HCT116 (cell line): ENCODE results near the gene LTV1. TPM values are rescaled to one million over a fixed set of nuclear protein-coding genes. Genes with fewer than 3 reads are reported as not detected.

ENCODE experiments used
- ATAC-seq: fragments of 200-7000 bp; cut with Tn5 transposase; 2 replicates; pipeline ENCODE4 v1.9.1; 2020; ENCODE audit warnings: mild to moderate bottlenecking, moderate library complexity
- BruUV-seq: library from RNA; stranded (reverse); fragments of 400-500 nt; replicated peaks from 2 replicates; lab custom pipeline; 2021; lab: Mats Ljungman, UMichigan
- CTCF ChIA-PET: fragments of 300-600 bp; sonication (Branson Sonifier 250); formaldehyde crosslinking; loops from one replicate; lab custom pipeline; 2021; ENCODE audit warnings: antibody characterized with exemption; lab: Charles Lee
- POLR2A ChIA-PET: fragments of 300-600, 350-600 bp; sonication (Branson Sonifier 250); formaldehyde crosslinking; loops from one replicate; lab custom pipeline; 2021; ENCODE audit warnings: antibody characterized with exemption; lab: Charles Lee
- RAD21 ChIA-PET, 2 experiments: fragments of 300-600 bp; sonication (Branson Sonifier 250); formaldehyde crosslinking; loops; one replicate each; lab custom pipeline; 2023; ENCODE audit warnings: low total read pairs in 2 of 2; ENCODE audit not compliant: uncharacterized antibody in 2 of 2, unreplicated experiment in 2 of 2, low non-redundant PET in 1 of 2; lab: Charles Lee
- DNase-seq: peaks from one replicate; pipeline ENCODE4 v3.0.0-alpha.2; 2010; ENCODE audit warnings: low read depth, low spot score
- H2AFZ ChIP-seq: fragments of 200-600 bp; shearing (Covaris generic), sonication (generic); 2 replicates; pipeline ENCODE4 v1.6.1; 2017; ENCODE audit warnings: low read depth, mixed run types, mixed read lengths, antibody characterized with exemption, low read length; ENCODE audit not compliant: poor library complexity, severe bottlenecking
- H3K27ac ChIP-seq: 2 replicates; pipeline ENCODE4 v1.5.1; 2012; ENCODE audit warnings: low read depth, low read length
- H3K27me3 ChIP-seq: fragments of 200-600 bp; sonication (generic); 2 replicates; pipeline ENCODE4 v1.6.1; 2016; ENCODE audit warnings: mixed run types, low read length, mixed read lengths; ENCODE audit not compliant: insufficient read depth
- H3K36me3 ChIP-seq, 2 experiments: fragments of 200-500 bp in 1 of 2; fragments of 200-600 bp in 1 of 2; sonication (Bioruptor generic) in 1 of 2; sonication (generic) in 1 of 2; 2 replicates each; pipeline versions ENCODE4 v1.5.1 to v1.6.1; 2014 to 2016; ENCODE audit warnings: low read length in 2 of 2, inconsistent platforms in 1 of 2, mixed read lengths in 1 of 2, mixed run types in 1 of 2; ENCODE audit not compliant: insufficient read depth in 2 of 2, control insufficient read depth in 1 of 2
- H3K4me1 ChIP-seq, 2 experiments: fragments of 200-600 bp in 1 of 2; sonication (generic) in 1 of 2; 2 replicates each; pipeline versions ENCODE4 v1.5.1 to v1.6.1; 2012 to 2017; ENCODE audit warnings: low read length in 2 of 2, inconsistent platforms in 1 of 2, mild to moderate bottlenecking in 1 of 2, mixed read lengths in 1 of 2, mixed run types in 1 of 2, moderate library complexity in 1 of 2; ENCODE audit not compliant: insufficient read depth in 2 of 2, control insufficient read depth in 1 of 2
- H3K4me2 ChIP-seq: fragments of 200-600 bp; sonication (generic); 2 replicates; pipeline ENCODE4 v1.6.1; 2017; ENCODE audit warnings: mixed run types, low read length, mixed read lengths
- H3K4me3 ChIP-seq, 2 experiments: fragments of 200-600 bp in 1 of 2; sonication (generic) in 1 of 2; replicated peaks in 1 of 2; 2 replicates each; pipeline ENCODE4 v1.5.1; 2011 to 2016; ENCODE audit warnings: low read length in 2 of 2, control low read depth in 1 of 2, low read depth in 1 of 2, mild to moderate bottlenecking in 1 of 2, mixed read lengths in 1 of 2, mixed run types in 1 of 2
- H3K79me2 ChIP-seq: fragments of 200-600 bp; sonication (generic); 2 replicates; pipeline ENCODE4 v1.6.1; 2017; ENCODE audit warnings: mild to moderate bottlenecking, mixed run types, low read length, moderate library complexity, mixed read lengths; ENCODE audit not compliant: insufficient read depth
- H3K9ac ChIP-seq: fragments of 200-600 bp; sonication (generic); 2 replicates; pipeline ENCODE4 v1.6.1; 2016; ENCODE audit warnings: low read length, mixed read lengths
- H3K9me2 ChIP-seq: fragments of 200-600 bp; sonication (generic), shearing (Covaris generic); 2 replicates; pipeline ENCODE4 v1.6.1; 2017; ENCODE audit warnings: mixed run types, mild to moderate bottlenecking, moderate library complexity; ENCODE audit not compliant: insufficient read depth
- H3K9me3 ChIP-seq, 2 experiments: fragments of 200-500 bp in 1 of 2; fragments of 200-600 bp in 1 of 2; sonication (Bioruptor generic) in 1 of 2; sonication (generic) in 1 of 2; 2 replicates each; pipeline ENCODE4 v1.6.1; 2014 to 2017; ENCODE audit warnings: low read length in 2 of 2, mixed read lengths in 2 of 2, inconsistent platforms in 1 of 2, low read depth in 1 of 2, mild to moderate bottlenecking in 1 of 2, mixed run types in 1 of 2, moderate library complexity in 1 of 2; ENCODE audit not compliant: control insufficient read depth in 1 of 2, insufficient read depth in 1 of 2
- H4K20me1 ChIP-seq: fragments of 200-600 bp; sonication (generic), shearing (Covaris generic); 2 replicates; pipeline ENCODE4 v1.6.1; 2017; ENCODE audit warnings: mixed run types, mild to moderate bottlenecking, moderate library complexity; ENCODE audit not compliant: insufficient read depth
- CEBPB ChIP-seq: IDR thresholded peaks from 2 replicates; pipeline ENCODE4 v1.6.1; 2012; ENCODE audit warnings: low read depth
- EGR1 ChIP-seq: IDR thresholded peaks from 2 replicates; pipeline ENCODE4 v1.6.1; 2012; ENCODE audit warnings: low read depth
- FOSL1 ChIP-seq: IDR thresholded peaks from 2 replicates; pipeline ENCODE4 v1.6.1; 2012; ENCODE audit warnings: low read depth
- JUND ChIP-seq: IDR thresholded peaks from 2 replicates; pipeline ENCODE4 v1.6.1; 2012
- MAX ChIP-seq: IDR thresholded peaks from 2 replicates; pipeline ENCODE4 v1.6.1; 2012
- POLR2A ChIP-seq: IDR thresholded peaks from 2 replicates; pipeline ENCODE4 v1.7.0; 2011; ENCODE audit warnings: borderline replicate concordance; ENCODE audit not compliant: insufficient read depth, insufficient read length; ENCODE audit errors: extremely low read depth
- SIN3A ChIP-seq: IDR thresholded peaks from 2 replicates; pipeline ENCODE4 v1.6.1; 2012; ENCODE audit warnings: low read depth
- YY1 ChIP-seq: IDR thresholded peaks from 2 replicates; pipeline ENCODE4 v1.6.1; 2011; ENCODE audit warnings: low read length, low read depth, moderate library complexity, mild to moderate bottlenecking; ENCODE audit not compliant: insufficient replicate concordance; ENCODE audit errors: extremely low read depth
- ZNF274 ChIP-seq: fragments of 200-500 bp; sonication (Bioruptor generic); IDR thresholded peaks from 2 replicates; pipeline ENCODE4 v1.6.1; 2014; ENCODE audit warnings: mild to moderate bottlenecking, low read depth, low read length, inconsistent platforms
- intact Hi-C: fragments of 100-400 bp; cut with micrococcal nuclease; formaldehyde crosslinking; loops from 2 replicates; pipeline ENCODE4 v1.10.0; 2022
- total RNA-seq: library from RNA; stranded (reverse); gene quantifications from one replicate; pipeline ENCODE4 v1.2.1, GENCODE V29; 2021; ENCODE audit not compliant: unreplicated experiment

Gene LTV1
- total RNA-seq, 1 experiment from 2014 or later = 40.3 TPM

GRCh38 chr6:143817621-143818020 is 25.5 kb upstream of the LTV1 start:
- ChIA-PET RAD21 (no interaction called here), POLR2A (no interaction called here), CTCF (no interaction called here)
- Histone ChIP-seq H3K4me3 (no peak overlapping the region), H3K27me3 (no peaks in the 10 kb centered on the region), H3K36me3 (no peaks in the 10 kb centered on the region), H2AFZ (no peak overlapping the region), H3K27ac (no peak overlapping the region), H4K20me1 (no peaks in the 10 kb centered on the region), H3K9me3 (no peaks in the 10 kb centered on the region), H3K9me2 (no peaks in the 10 kb centered on the region), H3K79me2 (no peaks in the 10 kb centered on the region), H3K4me1 (no peaks in the 10 kb centered on the region), H3K4me2 (no peak overlapping the region), H3K9ac (no peak overlapping the region)
- no peak for TF ChIP-seq FOSL1
- no peak for TF ChIP-seq YY1
- no peak for TF ChIP-seq POLR2A
- TF ChIP-seq SIN3A = no peak
- ATAC-seq (no peak), DNase-seq (no peak)
- no TSS peak for BruUV-seq
- intact Hi-C loops = no loop called here

- no peak overlapping the region for H3K4me3 ChIP-seq
- no peaks in the 10 kb centered on the region for H3K9me2 ChIP-seq
- no peaks in the 10 kb centered on the region for H4K20me1 ChIP-seq
- intact Hi-C loops = no loop called here
- no peaks in the 10 kb centered on the region for H3K36me3 ChIP-seq
- no peaks in the 10 kb centered on the region for H3K79me2 ChIP-seq
- POLR2A ChIA-PET = interaction anchor here (0.6 kb wide), 1 partner anchor 316 kb away, joined by 3 read pairs; no protein-coding TSS in a partner anchor
- H3K4me2 ChIP-seq = no peak overlapping the region
- H3K9ac ChIP-seq = no peak overlapping the region
- DNase-seq (no peak), ATAC-seq (no peak)
- peaks cover 4 to 5% of the 10 kb centered on the region in 2 experiments; a peak in 1 of 4 replicates for H3K4me1 ChIP-seq
- RAD21 ChIA-PET = no interaction called here
- CTCF ChIA-PET = interaction anchor here (1.2 kb wide), 1 partner anchor 119 kb away, joined by 3 read pairs; no protein-coding TSS in a partner anchor
- no peaks in the 10 kb centered on the region for H3K9me3 ChIP-seq
- no peak overlapping the region for H2AFZ ChIP-seq
- H3K27me3 ChIP-seq = no peaks in the 10 kb centered on the region
- H3K27ac ChIP-seq = no peak overlapping the region
- TF ChIP-seq CEBPB (no peak), YY1 (no peak), JUND (no peak), MAX (no peak), ZNF274 (no peak), EGR1 (no peak)
- no TSS peak for BruUV-seq
Observed at GRCh38 chr6:143821359-143821758, 21.8 kb upstream of the LTV1 start.
